Activated CD8-positive, alpha-beta memory T cell treated with anti-CD3 and anti-CD28 coated beads, Interleukin-2, amount 50 U/mL, for 48 hours (primary cell): ENCODE data around the gene NOL12.

Experiments
- DNase-seq: peaks from one replicate; pipeline ENCODE4 v3.0.0-alpha.2; 2020

NOL12 gene

GRCh38 chr22:37659897-37660708 is 26.0 kb upstream of the NOL12 start:
- no peak for DNase-seq

GRCh38 chr22:37660709-37661045 is 25.5 kb upstream of the NOL12 start:
- no peak for DNase-seq

DNA sequence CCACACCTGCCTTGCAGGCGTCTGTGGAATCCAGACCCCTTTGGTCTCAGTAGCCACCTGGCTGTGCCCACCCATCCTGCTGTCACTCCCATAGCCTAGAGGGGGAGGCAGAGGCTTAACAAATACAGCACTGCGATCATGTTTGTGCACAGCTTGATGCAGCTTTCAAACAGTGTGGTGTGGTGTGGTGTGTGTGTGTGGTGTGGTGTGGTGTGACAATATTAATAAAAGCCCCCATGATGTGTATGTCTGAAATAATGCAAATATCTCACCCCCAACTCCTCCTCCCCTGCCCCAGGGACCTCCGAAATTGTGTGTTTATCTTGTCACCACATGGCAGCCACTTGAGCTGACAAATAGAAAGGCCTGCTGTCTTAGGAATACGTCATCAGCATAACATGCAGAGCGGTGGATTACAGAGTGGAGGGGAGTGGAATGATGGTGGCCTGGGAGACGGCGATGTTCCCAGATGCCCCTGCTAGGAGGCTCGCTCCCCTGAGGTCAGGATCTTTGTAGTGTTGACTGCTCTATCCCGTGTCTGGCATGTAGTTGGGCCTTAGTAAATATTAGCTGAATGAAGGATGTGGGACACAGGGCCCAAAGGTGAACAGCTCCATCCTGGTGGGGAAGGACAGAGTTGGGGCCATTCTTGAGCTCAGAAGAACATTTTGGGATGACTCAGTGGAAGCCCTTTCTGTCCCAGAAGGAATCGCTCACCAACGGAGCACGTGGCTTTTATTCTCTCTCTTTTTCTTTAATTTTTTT is 24.8 kb upstream of the NOL12 start:
- no peak for DNase-seq

DNA sequence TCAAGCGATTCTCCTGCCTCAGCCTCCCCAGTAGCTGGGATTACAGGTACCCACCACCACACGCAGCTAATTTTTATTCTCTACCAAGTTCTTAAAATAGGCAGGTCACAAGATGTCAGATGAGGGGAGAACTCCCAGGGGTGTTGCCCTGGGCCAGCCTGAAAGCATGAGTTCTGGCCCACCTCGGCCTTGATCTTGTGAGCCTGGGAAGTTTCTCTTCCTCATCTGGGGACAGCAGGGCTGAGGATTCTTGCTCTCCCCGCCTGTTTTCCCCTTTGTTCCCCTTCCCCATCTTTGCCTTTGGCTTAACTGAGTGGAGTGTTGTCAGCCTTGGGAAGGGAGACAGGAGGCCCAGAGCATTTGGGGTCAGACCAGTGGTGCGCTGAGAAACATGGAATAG is 24.1 kb upstream of the NOL12 start:
- DNase-seq, result no peak

- DNase-seq, result no peak
Measured at GRCh38 chr22:37663521-37664140, 22.5 kb upstream of the NOL12 start.

DNA sequence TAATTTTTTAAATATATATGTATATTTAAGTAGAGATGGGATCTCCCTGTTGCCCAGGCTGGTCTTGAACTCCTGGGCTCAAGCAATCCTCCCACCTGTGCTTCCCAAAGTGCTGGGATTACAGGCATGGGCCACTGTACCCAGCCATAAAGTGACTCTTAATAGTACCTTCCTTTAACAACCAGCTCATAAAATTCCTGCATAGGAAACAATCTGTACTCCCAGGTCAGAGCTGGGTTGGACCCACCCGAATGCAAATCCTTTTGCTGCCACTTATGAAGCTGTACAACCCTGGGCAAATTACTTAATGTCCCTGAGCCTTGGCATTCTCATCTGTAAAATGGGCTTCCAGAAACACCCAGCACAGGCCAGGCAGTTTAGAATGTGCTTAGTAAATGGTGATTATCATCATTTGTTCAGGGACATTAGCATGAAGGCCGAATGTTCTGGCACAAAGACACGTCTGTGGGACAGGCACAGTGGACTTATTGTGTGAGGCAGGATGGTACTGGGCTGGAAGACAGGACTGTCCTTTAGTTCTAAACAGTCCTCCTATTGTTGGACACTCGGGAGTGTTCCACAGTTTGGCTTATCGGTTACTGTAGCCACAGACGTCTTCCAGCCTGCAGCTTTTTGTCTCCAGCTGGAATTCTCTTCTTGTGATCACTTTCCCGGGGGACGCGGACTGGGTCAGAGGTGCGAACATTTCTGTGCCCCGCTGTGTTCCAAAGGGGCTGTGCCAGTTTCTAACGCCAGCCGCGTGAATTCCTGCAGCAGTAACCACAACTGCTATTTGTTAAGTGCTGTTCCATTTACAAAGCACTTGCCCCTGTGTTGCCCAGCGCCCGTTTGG is 21.7 kb upstream of the NOL12 start:
- DNase-seq, result no peak

- DNase-seq, result no peak
Measured at GRCh38 chr22:37665487-37665886, 20.7 kb upstream of the NOL12 start.

DNA sequence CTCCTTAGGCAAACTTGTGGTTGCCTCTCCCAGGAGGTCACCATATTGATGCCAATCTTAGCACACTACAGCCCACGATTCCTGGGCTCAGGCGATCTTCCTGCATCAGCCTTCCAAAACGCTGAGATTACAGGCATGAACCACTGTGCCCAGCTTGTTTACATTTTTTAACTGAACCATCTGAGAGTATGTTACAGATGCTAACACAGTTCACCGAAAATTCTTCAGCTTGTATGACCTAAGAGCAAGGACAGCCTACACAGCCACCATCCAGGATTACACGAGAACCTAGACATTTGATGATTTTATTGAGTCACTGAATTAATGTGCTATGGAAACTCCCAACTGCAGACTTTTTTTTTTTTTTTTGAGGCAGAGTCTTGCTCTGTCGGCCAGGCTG is 16.6 kb upstream of the NOL12 start:
- DNase-seq, result no peak

- DNase-seq, result no peak
Measured at GRCh38 chr22:37672206-37672919, 13.8 kb upstream of the NOL12 start.

- no peak for DNase-seq
Measured at GRCh38 chr22:37672920-37673455, 13.2 kb upstream of the NOL12 start.

- no peak for DNase-seq
Measured at GRCh38 chr22:37674248-37674647, 11.9 kb upstream of the NOL12 start.

GRCh38 chr22:37674951-37675929 is 10.9 kb upstream of the NOL12 start, which contains the start of gene LGALS1:
TSS of gene LGALS1 (plus strand) at chr22:37675636. CDS start at chr22:37675703, 67 bp downstream.
- DNase-seq, result peak; percentile 84

GRCh38 chr22:37675930-37676735 is 10.0 kb upstream of the NOL12 start:
- DNase-seq, result no peak

DNA sequence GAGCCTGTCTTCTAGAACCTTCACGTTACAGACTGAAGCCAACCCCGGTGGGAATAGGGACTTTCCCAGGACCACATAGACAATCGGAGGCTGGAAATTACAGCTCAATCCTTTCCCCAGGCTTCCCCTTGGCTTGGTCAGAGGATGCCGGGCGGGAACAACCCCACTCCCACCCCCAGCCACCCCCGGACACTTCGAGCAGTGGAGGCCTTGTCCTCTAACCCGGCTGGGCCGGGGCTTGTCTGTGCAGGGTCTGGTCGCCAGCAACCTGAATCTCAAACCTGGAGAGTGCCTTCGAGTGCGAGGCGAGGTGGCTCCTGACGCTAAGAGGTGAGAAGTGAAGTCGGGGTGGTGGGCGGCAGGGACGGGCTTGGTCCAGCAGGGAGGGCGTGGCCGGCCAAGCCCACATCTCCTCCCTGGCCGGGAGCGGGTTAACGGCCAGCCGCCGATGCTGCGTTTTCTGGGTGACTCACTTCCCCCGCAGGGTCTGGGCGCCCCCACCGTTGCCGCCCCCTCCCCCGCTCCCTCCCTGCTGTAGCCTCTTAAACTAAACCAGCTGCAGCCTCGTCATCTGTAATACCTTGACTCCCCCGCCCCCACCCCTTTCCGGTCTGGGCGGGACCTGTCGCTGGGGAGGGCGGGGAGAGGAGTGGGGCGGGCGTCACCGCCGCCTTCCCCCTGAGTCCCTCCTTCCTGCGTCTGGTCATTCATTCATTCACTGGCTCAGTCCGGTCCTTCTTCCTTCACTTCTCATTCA is 9.2 kb upstream of the NOL12 start:
- DNase-seq, result peak; percentile 93

DNA sequence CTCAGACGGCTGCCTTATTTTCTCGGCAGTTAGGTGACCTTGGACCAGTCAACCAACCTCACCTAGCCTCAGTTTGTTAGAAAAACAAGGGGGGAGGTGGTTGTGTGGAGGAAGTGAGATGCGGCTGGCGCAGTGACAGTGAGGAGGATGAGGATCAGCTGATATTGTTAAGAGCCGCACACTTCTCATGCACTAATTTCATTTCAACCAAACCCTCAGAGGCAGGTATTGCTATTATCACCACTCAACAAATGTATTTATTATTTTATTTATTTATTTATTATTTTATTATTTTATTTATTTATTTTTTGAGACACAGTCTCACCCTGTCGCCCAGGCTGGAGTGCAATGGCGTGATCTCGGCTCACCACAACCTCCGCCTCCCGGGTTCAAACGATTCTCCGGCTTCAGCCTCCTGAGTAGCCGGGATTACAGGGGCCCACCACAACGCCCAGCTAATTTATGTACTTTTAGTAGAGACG is 8.6 kb upstream of the NOL12 start:
- no peak for DNase-seq

GRCh38 chr22:37678372-37678771 is 7.8 kb upstream of the NOL12 start:
- DNase-seq, result no peak

GRCh38 chr22:37679670-37680069 is 6.5 kb upstream of the NOL12 start:
- no peak for DNase-seq

GRCh38 chr22:37680191-37680851 is 5.8 kb upstream of the NOL12 start:
- no peak for DNase-seq
